Measurements from ENCODE around the gene GFOD2. TPM values are rescaled to one million over a fixed set of nuclear protein-coding genes. Genes with fewer than 3 reads are reported as not detected.

GFOD2 gene
- polyA plus RNA-seq, 1 donor, result 6.4 TPM

DNA sequence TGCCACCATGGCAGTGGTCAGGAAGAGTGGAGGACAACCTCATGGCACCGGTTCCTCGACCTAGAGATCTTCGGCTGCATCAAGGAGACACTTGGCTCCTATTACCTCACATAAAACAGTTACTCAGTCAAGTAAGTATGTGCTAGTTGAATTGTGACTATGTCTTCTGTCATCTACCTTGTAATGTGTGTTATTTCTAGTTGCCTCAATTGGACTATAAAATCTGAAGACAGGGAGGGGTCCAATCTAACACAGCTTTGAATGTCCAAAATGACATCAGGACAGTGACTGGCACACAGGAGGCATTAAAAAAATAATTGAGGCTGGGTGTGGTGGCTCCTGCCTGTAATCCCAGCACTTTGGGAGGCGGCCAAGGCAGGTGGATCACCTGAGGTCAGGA is 35.3 kb downstream of the GFOD2 start:
- Histone ChIP-seq H3K4me1 (ENCODE audit: control insufficient read depth, insufficient read depth, low read length) (no peaks in the 10 kb centered on the region), H3K9me3 (ENCODE audit: control insufficient read depth, low read depth, low read length) (no peaks in the 10 kb centered on the region), H3K4me3 (ENCODE audit: low read length) (no peak overlapping the region), H3K36me3 (ENCODE audit: control insufficient read depth, insufficient read depth, low read length) (peaks cover 4% of the 10 kb centered on the region), H3K27me3 (ENCODE audit: control insufficient read depth, insufficient read depth, low read length) (peaks cover 5% of the 10 kb centered on the region), H3K27ac (ENCODE audit: low read length) (no peak overlapping the region)
- no CpG with 5 or more reads among the region's 4 CpGs for WGBS (ENCODE audit: insufficient coverage, low lambda C conversion rate)
- no peak for DNase-seq

GRCh38 chr16:67679935-67680897 is 38.9 kb downstream of the GFOD2 start:
- Histone ChIP-seq H3K27ac (ENCODE audit: low read length) (no peak overlapping the region), H3K4me3 (ENCODE audit: low read length) (no peak overlapping the region), H3K27me3 (ENCODE audit: control insufficient read depth, insufficient read depth, low read length) (peaks cover 5% of the 10 kb centered on the region), H3K9me3 (ENCODE audit: control insufficient read depth, low read depth, low read length) (no peaks in the 10 kb centered on the region), H3K4me1 (ENCODE audit: control insufficient read depth, insufficient read depth, low read length) (no peaks in the 10 kb centered on the region), H3K36me3 (ENCODE audit: control insufficient read depth, insufficient read depth, low read length) (peaks cover 4% of the 10 kb centered on the region)
- WGBS (ENCODE audit: insufficient coverage, low lambda C conversion rate), result 100% methylated on average over 3 of the region's 10 CpGs
- DNase-seq, result no peak

GRCh38 chr16:67678354-67679023 is 40.6 kb downstream of the GFOD2 start:
- Histone ChIP-seq H3K4me1 (ENCODE audit: control insufficient read depth, insufficient read depth, low read length) (no peaks in the 10 kb centered on the region), H3K36me3 (ENCODE audit: control insufficient read depth, insufficient read depth, low read length) (peaks cover 3% of the 10 kb centered on the region), H3K9me3 (ENCODE audit: control insufficient read depth, low read depth, low read length) (no peaks in the 10 kb centered on the region), H3K27ac (ENCODE audit: low read length) (no peak overlapping the region), H3K27me3 (ENCODE audit: control insufficient read depth, insufficient read depth, low read length) (peaks cover 2% of the 10 kb centered on the region), H3K4me3 (ENCODE audit: low read length) (no peak overlapping the region)
- no peak for DNase-seq
- 79% methylated on average over 5 of the region's 12 CpGs for WGBS (ENCODE audit: insufficient coverage, low lambda C conversion rate)

DNA sequence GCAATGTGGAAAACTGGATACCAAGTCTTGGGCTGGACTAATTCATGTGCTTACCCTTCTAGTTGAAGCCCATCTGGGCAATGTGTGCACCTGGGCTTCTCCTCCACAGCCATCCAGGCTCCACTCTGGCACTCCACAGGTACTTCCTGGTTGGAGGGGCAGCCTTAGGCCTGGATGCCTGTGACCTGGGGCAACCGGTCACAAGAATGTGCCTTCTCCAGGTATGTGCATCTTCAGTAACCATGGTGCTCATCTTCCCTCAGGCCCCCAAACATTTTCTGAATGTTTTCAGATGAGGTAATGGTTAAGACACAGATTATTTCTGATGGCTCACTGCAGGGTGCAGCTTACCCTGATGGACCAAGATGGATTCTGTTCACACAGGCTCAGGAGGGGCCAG is 41.4 kb downstream of the GFOD2 start:
- no CpG with 5 or more reads among the region's 1 CpG for WGBS (ENCODE audit: insufficient coverage, low lambda C conversion rate)

DNA sequence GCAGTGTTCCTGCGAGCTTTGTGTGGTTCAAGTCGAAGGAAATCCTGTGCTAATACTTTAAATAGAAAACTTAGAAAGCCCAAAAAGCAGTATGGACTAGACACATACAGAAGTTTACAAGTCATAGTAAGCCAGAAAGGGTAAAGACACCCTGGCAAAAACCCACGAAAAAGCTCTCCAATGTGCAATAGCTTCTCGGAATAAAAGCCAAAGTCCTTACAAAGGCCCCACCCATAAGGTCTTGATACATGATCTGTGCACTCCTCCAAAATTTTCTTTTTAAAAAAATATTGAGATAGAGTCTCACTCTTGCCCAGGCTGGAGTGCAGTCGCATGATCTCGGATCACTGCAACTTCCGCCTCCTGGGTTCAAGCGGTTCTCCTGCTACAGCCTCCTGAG is 42.2 kb downstream of the GFOD2 start:
- no peak for DNase-seq
- no peak overlapping the region for H3K4me3 ChIP-seq (ENCODE audit: low read length)
- 100% methylated on average over 1 of the region's 8 CpGs for WGBS (ENCODE audit: insufficient coverage, low lambda C conversion rate)
- no peaks in the 10 kb centered on the region for H3K4me1 ChIP-seq (ENCODE audit: control insufficient read depth, insufficient read depth, low read length)
- H3K36me3 ChIP-seq (ENCODE audit: control insufficient read depth, insufficient read depth, low read length), result no peaks in the 10 kb centered on the region
- H3K27me3 ChIP-seq (ENCODE audit: control insufficient read depth, insufficient read depth, low read length), result peaks cover 2% of the 10 kb centered on the region
- H3K27ac ChIP-seq (ENCODE audit: low read length), result no peak overlapping the region
- H3K9me3 ChIP-seq (ENCODE audit: control insufficient read depth, low read depth, low read length), result no peaks in the 10 kb centered on the region

More for the DNA sequence above, 41.4 kb downstream of the GFOD2 start:
- no peak for DNase-seq
- Histone ChIP-seq H3K36me3 (ENCODE audit: control insufficient read depth, insufficient read depth, low read length) (no peaks in the 10 kb centered on the region), H3K9me3 (ENCODE audit: control insufficient read depth, low read depth, low read length) (no peaks in the 10 kb centered on the region), H3K27me3 (ENCODE audit: control insufficient read depth, insufficient read depth, low read length) (peaks cover 2% of the 10 kb centered on the region), H3K4me3 (ENCODE audit: low read length) (no peak overlapping the region), H3K27ac (ENCODE audit: low read length) (no peak overlapping the region), H3K4me1 (ENCODE audit: control insufficient read depth, insufficient read depth, low read length) (no peaks in the 10 kb centered on the region)

DNA sequence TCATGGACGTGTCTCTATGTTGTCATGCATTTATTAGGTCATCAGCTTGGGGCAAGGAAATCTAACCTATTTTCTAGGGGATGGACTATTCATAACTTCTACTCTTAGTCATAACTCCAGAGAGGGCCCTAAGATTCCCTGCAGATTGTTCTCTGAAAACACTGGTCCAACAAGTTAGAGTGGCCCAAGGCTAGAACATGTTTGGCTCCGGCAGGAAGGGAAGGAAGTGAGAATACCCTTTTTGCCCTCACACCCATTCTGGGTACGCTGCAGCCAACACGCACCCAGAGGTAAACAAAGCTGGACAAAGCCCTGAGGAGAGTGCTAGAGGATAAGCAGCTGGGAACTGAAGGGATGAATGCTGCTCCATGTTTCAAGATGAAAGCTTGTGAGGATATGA is 42.6 kb downstream of the GFOD2 start:
- H3K4me1 ChIP-seq (ENCODE audit: control insufficient read depth, insufficient read depth, low read length), result no peaks in the 10 kb centered on the region
- no peaks in the 10 kb centered on the region for H3K36me3 ChIP-seq (ENCODE audit: control insufficient read depth, insufficient read depth, low read length)
- H3K27ac ChIP-seq (ENCODE audit: low read length), result no peak overlapping the region
- no peaks in the 10 kb centered on the region for H3K9me3 ChIP-seq (ENCODE audit: control insufficient read depth, low read depth, low read length)
- no peak for DNase-seq
- WGBS (ENCODE audit: insufficient coverage, low lambda C conversion rate), result no CpG with 5 or more reads among the region's 4 CpGs
- peaks cover 2% of the 10 kb centered on the region for H3K27me3 ChIP-seq (ENCODE audit: control insufficient read depth, insufficient read depth, low read length)
- no peak overlapping the region for H3K4me3 ChIP-seq (ENCODE audit: low read length)

- H3K27ac ChIP-seq (ENCODE audit: low read length), result no peak overlapping the region
- no peak overlapping the region for H3K4me3 ChIP-seq (ENCODE audit: low read length)
- H3K9me3 ChIP-seq (ENCODE audit: control insufficient read depth, low read depth, low read length), result no peaks in the 10 kb centered on the region
- no CpG with 5 or more reads among the region's 7 CpGs for WGBS (ENCODE audit: insufficient coverage, low lambda C conversion rate)
- DNase-seq, result no peak
- H3K27me3 ChIP-seq (ENCODE audit: control insufficient read depth, insufficient read depth, low read length), result peaks cover under 1% of the 10 kb centered on the region
- H3K36me3 ChIP-seq (ENCODE audit: control insufficient read depth, insufficient read depth, low read length), result no peaks in the 10 kb centered on the region
- H3K4me1 ChIP-seq (ENCODE audit: control insufficient read depth, insufficient read depth, low read length), result no peaks in the 10 kb centered on the region
Observed at GRCh38 chr16:67675999-67676398, 43.1 kb downstream of the GFOD2 start.

DNA sequence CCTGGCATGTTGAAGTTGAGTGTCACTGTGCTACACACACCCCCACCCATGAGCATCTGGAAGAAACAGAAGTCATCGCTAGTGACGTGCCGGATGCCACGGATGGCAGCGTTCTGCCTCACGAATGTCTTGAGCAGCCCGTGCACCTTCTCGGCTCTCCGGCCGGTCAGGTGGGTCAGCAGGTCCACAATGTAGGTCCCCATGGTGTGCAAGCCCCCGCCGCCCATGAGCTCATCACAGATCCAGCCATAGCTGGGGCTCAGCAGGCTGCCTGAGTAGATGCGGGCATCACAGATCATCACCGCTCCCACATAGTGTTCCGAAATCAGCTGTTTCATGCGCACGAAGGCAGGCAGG is 43.6 kb downstream of the GFOD2 start:
- Histone ChIP-seq H3K4me3 (ENCODE audit: low read length) (no peak overlapping the region), H3K4me1 (ENCODE audit: control insufficient read depth, insufficient read depth, low read length) (no peaks in the 10 kb centered on the region), H3K27ac (ENCODE audit: low read length) (no peak overlapping the region), H3K36me3 (ENCODE audit: control insufficient read depth, insufficient read depth, low read length) (no peaks in the 10 kb centered on the region), H3K9me3 (ENCODE audit: control insufficient read depth, low read depth, low read length) (no peaks in the 10 kb centered on the region), H3K27me3 (ENCODE audit: control insufficient read depth, insufficient read depth, low read length) (no peaks in the 10 kb centered on the region)
- WGBS (ENCODE audit: insufficient coverage, low lambda C conversion rate), result no CpG with 5 or more reads among the region's 17 CpGs
- no peak for DNase-seq

DNA sequence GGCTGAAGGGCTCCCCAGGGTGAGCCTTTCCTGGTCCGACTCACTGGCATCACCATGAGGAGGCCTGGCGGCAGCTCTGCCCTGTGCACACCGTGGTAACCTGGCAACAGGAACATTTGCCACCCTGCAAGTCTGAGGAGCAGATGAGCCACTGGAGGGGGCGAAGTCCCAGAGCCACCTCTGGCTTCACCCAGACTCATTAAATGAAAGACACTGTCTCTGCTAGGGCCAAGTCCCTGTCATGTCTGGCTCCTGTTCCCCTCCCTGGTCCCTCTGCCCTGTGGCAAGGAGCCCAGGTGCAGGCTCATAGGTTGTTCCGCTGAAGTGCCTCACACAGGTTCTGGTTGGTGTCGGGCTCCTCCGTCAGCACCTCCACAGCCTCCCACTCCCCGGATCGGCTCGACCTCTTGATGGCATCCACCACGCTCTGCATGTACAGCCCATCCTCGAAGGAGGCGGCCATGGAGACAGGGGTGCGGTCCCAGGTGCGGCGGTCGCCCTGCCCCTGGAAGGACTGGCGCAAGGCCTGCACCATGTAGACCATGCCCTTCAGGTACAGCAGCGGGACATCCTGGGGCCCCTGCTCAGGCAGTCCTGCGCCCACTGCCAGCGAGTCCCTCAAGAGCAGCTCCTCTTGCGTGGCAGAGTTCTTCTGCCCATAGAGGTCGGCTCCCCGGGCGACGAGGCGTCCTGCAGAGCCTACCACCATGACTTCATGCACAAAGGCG is 44.1 kb downstream of the GFOD2 start:
- DNase-seq, result no peak
- WGBS (ENCODE audit: insufficient coverage, low lambda C conversion rate), result no CpG with 5 or more reads among the region's 28 CpGs
- no peaks in the 10 kb centered on the region for H3K4me1 ChIP-seq (ENCODE audit: control insufficient read depth, insufficient read depth, low read length)
- no peaks in the 10 kb centered on the region for H3K36me3 ChIP-seq (ENCODE audit: control insufficient read depth, insufficient read depth, low read length)
- H3K27me3 ChIP-seq (ENCODE audit: control insufficient read depth, insufficient read depth, low read length), result peaks cover under 1% of the 10 kb centered on the region
- H3K9me3 ChIP-seq (ENCODE audit: control insufficient read depth, low read depth, low read length), result no peaks in the 10 kb centered on the region
- H3K4me3 ChIP-seq (ENCODE audit: low read length), result no peak overlapping the region
- H3K27ac ChIP-seq (ENCODE audit: low read length), result no peak overlapping the region
